Upper lobe of left lung (tissue), 4 donors: ENCODE measurements around the gene ITGA8.

Experiments used
- CTCF ChIP-seq, 6 experiments: fragments of 450-650 bp in 4 of 6; fragments of 200-600 bp in 2 of 6; sonication (generic) in 2 of 6; IDR thresholded peaks; one replicate each; pipeline ENCODE4 v1.5.1; 2016 to 2019; ENCODE audit warnings: antibody characterized with exemption in 6 of 6
- POLR2AphosphoS5 ChIP-seq, 2 donors: sonication (generic); formaldehyde crosslinking; IDR thresholded peaks; one replicate each; pipeline ENCODE4 v1.5.1; 2017; ENCODE audit warnings: antibody characterized with exemption in 2 of 2

GRCh38 chr10:15588635-15589508 lies 130.8 kb downstream of the ITGA8 start:
- no peak for TF ChIP-seq CTCF (IDR thresholded peaks at IDR 0.05)
- TF ChIP-seq POLR2AphosphoS5 (IDR thresholded peaks at IDR 0.05): no peak
